Measurements from ENCODE around the gene SHOC2. TPM values are rescaled to one million over a fixed set of nuclear protein-coding genes. Genes with fewer than 3 reads are reported as not detected.

The SHOC2 gene
- total and polyA plus RNA-seq, 8 donors: 8.4 to 39.8 (median 24.0) TPM

- H3K4me3 ChIP-seq: no peak overlapping the region
- TF ChIP-seq CTCF (IDR thresholded peaks at IDR 0.05): no peak
- WGBS, 2 donors: 94 to 98% methylated on average over 1 of the region's 1 CpG
- FAIRE-seq: no peak
- no peak for DNase-seq
- H3K36me3 ChIP-seq: no peaks in the 10 kb centered on the region
- no peak for ATAC-seq
- intact Hi-C loops (cut with DNase I): no loop called here
- H3K9me3 ChIP-seq: no peaks in the 10 kb centered on the region
- peaks cover 7 to 25% (median 20%) of the 10 kb centered on the region in 3 donors for H3K4me1 ChIP-seq
- no peaks in the 10 kb centered on the region for H3K27me3 ChIP-seq
- no peak overlapping the region for H3K27ac ChIP-seq
These were observed 46.7 kb downstream of the SHOC2 start for GRCh38 chr10:110966146-110966545.

- FAIRE-seq (no peak), DNase-seq (no peak), ATAC-seq (no peak)
- WGBS, 2 donors: 77 to 81% methylated on average over 3 of the region's 3 CpGs
- Histone ChIP-seq H3K27me3 (no peaks in the 10 kb centered on the region), H3K4me1 (peaks cover 4 to 24% (median 22%) of the 10 kb centered on the region in 3 donors), H3K36me3 (no peaks in the 10 kb centered on the region), H3K27ac (no peak overlapping the region), H3K4me3 (no peak overlapping the region), H3K9me3 (no peaks in the 10 kb centered on the region)
- intact Hi-C loops (cut with DNase I): no loop called here
- TF ChIP-seq CTCF (IDR thresholded peaks at IDR 0.05): no peak
These were observed 47.7 kb downstream of the SHOC2 start for GRCh38 chr10:110967009-110967630.

DNA sequence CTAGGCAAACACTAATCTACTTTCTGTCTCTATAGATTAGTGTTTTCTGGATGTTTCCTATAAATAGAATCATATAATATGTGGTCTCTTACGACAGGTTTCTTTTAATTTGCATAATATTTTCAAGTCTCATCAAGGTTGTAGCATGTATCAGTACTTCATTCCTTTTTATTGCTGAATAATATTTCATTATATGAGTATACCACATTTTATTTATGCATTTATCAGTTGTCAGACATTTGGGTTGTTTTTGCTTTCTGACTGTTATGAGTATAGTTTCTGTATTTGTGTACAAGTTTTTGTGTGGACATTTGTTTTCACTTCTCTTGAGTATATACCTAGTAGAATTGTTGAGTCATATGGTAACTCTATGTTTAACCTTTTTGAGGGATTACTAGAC, 48.2 kb downstream of the SHOC2 start:
- intact Hi-C loops (cut with DNase I): no loop called here
- no peak for DNase-seq
- TF ChIP-seq CTCF (IDR thresholded peaks at IDR 0.05): no peak
- no peak for ATAC-seq
- H3K27ac ChIP-seq: no peak overlapping the region
- no peak overlapping the region for H3K4me3 ChIP-seq
- peaks cover 9 to 26% (median 22%) of the 10 kb centered on the region in 3 donors for H3K4me1 ChIP-seq
- 0% methylated on average over 1 of the region's 1 CpG for WGBS, 2 donors
- no peaks in the 10 kb centered on the region for H3K9me3 ChIP-seq
- FAIRE-seq: no peak
- H3K27me3 ChIP-seq: no peaks in the 10 kb centered on the region
- H3K36me3 ChIP-seq: no peaks in the 10 kb centered on the region

DNA sequence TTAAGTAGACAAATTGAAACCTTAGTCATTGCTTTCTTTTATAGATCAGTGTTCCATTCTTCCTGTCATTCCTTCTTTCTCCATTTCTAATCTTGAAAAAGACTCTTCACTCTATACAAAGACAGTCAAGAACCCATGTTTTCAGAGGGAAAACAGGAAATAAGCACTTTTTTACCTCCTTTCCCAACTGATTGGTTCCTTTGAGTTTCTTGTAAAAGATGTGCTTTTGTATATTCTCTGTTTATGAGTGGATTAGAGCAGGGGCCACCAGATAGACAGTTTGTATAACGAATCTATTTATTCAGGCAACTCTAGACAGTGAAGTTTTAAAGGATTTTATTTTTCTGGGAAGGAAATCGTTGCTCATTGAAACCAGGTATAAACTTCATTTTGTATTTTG, 49.8 kb downstream of the SHOC2 start:
- Histone ChIP-seq H3K27ac (no peak overlapping the region), H3K36me3 (no peaks in the 10 kb centered on the region), H3K4me3 (no peak overlapping the region), H3K27me3 (no peaks in the 10 kb centered on the region), H3K4me1 (peaks cover 12 to 35% (median 28%) of the 10 kb centered on the region in 3 donors), H3K9me3 (no peaks in the 10 kb centered on the region)
- 90% methylated on average over 2 of the region's 2 CpGs for WGBS, 2 donors
- TF ChIP-seq CTCF (IDR thresholded peaks at IDR 0.05): no peak
- ATAC-seq (no peak), DNase-seq (no peak), FAIRE-seq (no peak)
- intact Hi-C loops (cut with DNase I): no loop called here

DNA sequence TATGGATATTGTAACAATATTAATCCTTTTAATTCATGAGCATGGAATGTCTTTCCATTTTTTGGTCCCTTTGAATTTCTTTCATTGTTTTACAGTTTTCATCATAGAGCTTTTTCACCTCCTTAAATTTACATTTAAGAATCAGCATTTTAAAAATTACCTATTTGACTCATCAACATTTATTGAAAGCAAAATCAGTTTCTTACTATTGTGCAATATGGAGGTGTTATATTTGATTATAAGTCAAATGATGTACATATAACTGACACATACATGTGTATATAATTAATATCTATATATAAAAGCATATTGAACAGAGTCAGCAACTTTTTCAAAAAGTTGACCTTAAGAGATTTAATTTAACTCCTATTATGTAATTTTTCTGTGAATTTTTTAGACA, 52.2 kb downstream of the SHOC2 start:
- FAIRE-seq: no peak
- ATAC-seq: no peak
- no peak for TF ChIP-seq CTCF (IDR thresholded peaks at IDR 0.05)
- Histone ChIP-seq H3K4me3 (no peak overlapping the region), H3K36me3 (no peaks in the 10 kb centered on the region), H3K9me3 (no peaks in the 10 kb centered on the region), H3K27ac (no peak overlapping the region), H3K27me3 (no peaks in the 10 kb centered on the region), H3K4me1 (peaks cover 12 to 29% (median 19%) of the 10 kb centered on the region in 3 donors)
- no peak for DNase-seq
- intact Hi-C loops (cut with DNase I): no loop called here

Data from pancreas (tissue), 10 donors.